ENCODE results near the gene PKN2.

Gene PKN2

DNA sequence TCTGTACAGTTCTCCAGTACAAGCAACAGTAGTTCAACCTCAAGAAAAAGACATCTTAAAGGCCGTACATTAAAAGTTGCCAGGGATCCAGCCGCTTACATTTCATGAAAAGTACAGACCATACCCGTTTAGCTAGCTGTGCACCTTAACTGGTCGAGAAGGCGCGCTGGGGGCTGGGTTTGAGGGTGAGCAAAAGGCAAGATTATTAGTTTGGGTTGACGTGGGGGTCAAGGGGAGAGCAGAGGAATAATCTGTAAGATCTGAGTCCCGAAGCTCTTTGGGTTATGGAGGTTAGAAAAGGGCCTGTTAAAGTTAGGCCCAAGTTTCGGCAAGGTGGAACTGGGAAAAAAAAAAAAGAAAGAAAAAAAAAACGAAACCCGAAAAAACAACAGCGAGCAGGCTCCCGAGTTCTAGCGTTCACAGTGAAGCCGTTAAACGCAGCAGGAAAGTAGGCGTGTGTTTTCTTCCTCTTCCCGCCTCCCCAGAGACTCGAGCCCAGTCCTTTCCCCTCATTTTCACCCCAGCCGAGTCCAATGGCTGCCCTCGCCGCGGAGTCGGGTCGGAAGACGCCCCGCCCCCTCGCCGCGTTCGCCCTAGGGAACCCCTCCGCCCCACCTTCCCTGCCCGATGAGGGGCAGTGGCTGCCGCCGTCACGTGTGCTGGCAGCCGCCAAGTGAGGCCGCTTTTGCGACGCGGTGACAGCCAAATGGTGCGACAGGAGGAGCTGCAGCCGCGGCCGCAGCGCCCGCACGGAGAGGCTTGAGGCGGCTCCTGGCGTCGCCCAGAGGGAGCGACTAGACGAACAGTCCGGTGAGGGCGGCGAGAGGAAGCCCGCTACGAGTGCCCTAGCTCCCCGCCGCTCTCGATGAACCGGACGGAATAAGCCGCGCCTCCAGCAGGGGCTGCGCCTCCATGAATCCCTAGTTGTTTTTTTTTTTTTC lies at the start of gene PKN2:
Gene PKN2 (plus strand): TSS at position 733 of the 941 bp plus-strand sequence. CDS start 308 bp downstream, outside the sequence.
- peak; percentile 97 to 98 for DNase-seq

DNA sequence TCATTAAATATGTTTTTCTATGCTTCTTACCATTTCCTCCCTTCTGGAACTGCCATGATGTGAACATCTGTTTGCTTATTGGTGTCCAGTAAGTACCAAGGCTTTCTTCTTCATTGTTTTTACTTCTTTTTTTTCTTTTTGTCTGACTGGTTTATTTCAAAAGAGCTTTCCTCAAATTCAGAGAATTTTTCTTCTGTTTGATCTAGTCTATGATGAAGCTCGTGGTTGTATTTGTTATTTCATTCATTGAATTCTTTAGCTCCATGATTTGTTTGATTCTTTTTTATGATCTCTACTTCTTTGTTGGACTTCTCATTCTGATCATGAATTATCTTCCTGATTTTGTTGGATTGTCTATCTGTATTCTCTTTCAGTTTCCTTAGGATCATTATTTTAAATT lies 49.5 kb upstream of the PKN2 start:
- DNase-seq: no peak

GRCh38 chr1:88640060-88640459 lies 44.0 kb upstream of the PKN2 start:
- no peak for DNase-seq

DNA sequence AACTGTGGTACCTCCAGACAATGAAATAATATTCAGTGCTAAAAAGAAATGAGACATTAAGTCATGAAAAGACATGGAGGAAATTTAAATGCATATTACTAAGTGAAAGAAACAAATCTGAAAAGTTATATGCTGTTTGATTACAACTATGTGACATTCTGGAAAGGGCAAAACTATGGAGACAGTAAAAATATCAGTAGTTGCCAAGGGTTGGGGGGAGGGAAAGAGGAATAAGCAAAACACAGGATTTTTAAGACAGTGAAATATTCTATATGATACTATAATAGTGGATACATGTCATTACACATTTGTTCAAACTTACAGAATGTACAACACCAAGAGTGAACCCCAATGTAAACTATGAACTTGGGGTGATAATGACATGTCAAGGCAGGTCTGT lies 38.2 kb upstream of the PKN2 start:
- DNase-seq: no peak

DNA sequence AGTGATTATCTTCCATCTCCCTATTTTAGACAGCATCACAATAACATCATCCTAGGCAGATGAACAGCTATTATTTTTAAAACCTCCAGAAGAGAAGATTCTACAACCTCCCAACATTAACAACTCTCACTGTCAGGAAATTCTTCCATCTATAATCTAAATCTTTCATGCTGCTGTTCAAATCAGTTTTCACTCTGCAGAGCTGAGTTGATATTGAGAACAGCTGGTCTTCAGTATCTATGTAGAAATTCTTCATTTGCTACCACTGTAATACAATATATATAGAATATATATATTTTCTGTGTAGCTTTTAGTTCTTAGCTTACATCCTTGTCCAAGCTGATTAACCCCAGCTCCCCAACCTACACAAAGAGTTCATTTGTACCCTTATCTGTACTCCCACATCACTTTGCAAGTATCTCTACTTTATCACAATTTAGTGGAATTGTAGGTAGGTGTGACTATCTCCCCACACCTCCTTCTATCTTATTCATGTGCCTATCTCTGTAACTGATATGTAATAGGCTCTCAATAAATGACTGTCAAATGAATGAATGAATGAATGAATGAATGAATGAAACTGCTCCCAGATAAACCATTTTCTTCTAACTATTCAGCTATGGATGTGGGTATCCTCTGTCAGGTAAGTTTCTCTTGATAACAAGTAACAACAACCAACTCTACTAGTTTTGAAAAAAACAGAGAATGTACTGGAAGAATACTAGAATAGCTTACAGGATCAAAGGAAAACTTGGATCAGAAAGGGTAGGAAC lies 37.4 kb upstream of the PKN2 start:
- DNase-seq: no peak

DNA sequence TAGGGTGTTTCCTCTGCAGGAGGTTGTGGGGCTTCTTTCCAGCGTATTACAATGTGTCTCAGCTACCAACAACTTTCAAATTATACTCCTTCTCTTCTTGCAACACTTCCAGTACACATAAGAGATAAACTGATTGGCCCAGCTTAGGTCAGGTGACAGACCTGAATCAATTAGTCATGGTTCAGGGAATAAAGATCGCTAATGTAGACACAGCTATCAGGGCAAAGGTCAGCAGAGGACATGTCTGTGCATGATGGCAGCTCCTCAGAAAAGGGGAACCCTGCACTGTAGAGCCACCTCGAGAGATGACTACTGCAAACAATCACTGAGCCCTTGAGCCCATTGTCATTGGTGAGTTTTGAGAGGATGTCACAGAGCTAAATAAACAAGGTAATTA lies 36.8 kb upstream of the PKN2 start:
- DNase-seq: no peak

- DNase-seq: no peak
These were observed 36.2 kb upstream of the PKN2 start for GRCh38 chr1:88647749-88648415.

DNA sequence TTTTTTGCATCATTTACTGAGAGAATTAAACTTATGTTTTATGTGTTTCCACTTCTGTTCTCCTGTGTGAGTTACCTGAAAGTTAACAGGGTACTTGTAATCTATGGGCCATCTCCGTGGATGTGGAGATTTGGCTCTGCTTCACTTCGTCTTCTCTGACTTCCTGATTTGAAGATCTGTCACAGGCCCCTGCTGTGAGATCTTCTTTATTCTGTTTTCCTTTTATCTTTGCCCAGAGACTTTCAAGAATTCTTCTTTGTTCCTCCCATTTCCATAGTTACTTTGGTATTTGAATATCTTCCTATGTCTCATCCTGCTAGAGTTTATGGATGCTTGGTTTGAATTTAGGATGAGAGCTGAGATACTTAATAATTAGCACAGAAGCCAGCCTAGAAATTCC lies 35.4 kb upstream of the PKN2 start:
- no peak for DNase-seq

DNA sequence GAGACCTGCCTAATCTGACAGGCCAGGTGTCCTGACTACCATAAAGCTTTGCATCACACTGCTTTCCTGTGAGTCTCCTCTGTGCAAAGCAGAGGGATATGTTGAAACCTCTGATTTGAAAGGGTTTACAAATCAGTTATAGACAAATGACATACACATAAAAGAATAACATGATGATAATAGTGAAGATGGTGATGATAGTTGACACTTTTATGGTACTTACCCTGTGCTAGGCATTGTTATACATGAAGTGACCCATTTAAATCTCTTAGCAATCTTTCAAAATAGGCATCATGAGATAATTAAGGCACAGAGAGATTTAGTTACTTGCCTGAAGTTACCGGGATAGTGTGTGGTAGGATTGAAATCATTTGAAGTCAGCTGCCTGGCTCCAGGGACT lies 34.1 kb upstream of the PKN2 start:
- no peak for DNase-seq

GRCh38 chr1:88650676-88651418 lies 33.2 kb upstream of the PKN2 start:
- DNase-seq: no peak

GRCh38 chr1:88655140-88655539 lies 28.9 kb upstream of the PKN2 start:
- no peak for DNase-seq

GRCh38 chr1:88655685-88656299 lies 28.3 kb upstream of the PKN2 start:
- peak in 1 of 2 donors; percentile 50 for DNase-seq

GRCh38 chr1:88658419-88658818 lies 25.7 kb upstream of the PKN2 start:
- DNase-seq: no peak

GRCh38 chr1:88659552-88659951 lies 24.5 kb upstream of the PKN2 start:
- no peak for DNase-seq

GRCh38 chr1:88661188-88661587 lies 22.9 kb upstream of the PKN2 start:
- peak in 1 of 2 donors; percentile 7 for DNase-seq

DNA sequence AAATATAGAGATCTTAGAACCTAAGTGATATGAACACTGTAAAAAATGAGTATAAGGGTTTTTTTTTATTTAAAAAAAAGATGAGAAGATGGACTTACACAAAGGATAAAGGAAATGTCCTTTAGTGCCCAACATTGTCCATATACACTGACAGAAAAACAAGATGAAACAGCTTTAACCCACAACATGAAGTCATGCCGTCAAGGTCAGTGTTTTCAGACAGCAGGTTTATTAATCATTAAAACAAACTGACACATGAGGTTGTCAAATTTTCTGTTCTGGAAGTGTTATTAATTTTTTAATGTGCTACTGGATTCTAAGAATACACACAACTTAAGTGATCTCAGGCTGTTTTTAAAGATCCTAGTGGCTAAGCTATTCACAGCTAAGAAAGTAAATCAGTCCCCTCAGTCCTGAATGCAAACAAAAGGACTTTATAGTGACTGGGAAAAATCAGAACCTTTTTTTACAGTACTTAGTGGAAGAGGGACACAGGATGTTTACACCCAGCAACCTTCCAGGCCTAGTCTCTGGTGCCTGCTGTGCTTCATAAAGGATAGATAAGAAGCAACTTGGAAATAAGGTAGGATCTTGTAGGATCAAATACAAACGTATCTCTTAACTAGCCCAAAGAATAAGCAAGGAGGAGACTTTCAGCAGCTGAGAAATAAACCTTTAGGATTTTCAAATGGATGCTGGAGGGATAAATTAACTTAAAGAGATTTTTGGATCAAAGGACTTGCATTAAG lies 21.9 kb upstream of the PKN2 start:
- no peak for DNase-seq

GRCh38 chr1:88662723-88663122 lies 21.4 kb upstream of the PKN2 start:
- no peak for DNase-seq

GRCh38 chr1:88668405-88668804 lies 15.7 kb upstream of the PKN2 start:
- DNase-seq: no peak

DNA sequence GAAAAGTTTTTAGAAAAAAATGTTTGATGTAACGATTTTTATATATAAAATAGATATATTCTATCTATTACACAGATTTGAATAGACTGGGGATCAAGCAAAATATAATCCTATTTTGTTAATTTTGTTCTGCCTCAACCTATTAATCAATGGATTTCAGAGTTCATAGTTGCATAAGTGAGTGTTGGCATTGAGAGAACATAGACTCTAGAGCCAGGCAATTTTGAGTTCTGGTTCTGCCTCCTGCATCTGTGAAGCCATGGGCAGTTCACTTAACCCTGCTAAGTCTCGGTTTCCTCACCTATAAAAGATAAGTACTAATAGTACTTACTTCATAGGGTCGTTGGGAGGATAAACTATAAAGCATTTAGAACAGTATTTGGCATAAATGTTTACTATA lies 13.6 kb upstream of the PKN2 start:
- no peak for DNase-seq

GRCh38 chr1:88673446-88673845 lies 10.6 kb upstream of the PKN2 start:
- DNase-seq: no peak

DNA sequence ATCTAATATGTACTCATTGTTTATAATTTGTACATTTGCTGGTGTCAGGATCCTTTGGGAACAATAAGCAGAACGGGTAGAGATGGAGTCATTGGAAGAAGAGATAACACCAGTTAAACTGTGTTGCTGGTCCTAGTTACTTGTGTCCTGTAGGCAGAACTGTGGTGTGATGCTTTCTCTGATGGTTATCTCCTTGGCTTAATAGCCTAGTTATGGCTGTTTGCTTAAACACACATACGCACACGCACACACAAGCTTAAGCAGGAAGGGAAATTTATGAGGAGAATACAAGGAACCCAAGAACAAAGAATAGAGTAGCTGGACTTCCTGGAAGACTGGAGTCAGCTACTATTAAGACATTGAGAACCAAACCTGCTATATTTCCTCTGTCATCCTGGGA lies 5.7 kb upstream of the PKN2 start:
- no peak for DNase-seq
